GM23248 (cell line): ENCODE measurements around the gene WBP11. TPM values are rescaled to one million over a fixed set of nuclear protein-coding genes. Genes with fewer than 3 reads are reported as not detected.
A peak's percentile ranks its signal among the peaks of the same experiment; 100 is the strongest.

Experiments
- DNase-seq: peaks from one replicate; pipeline ENCODE4 v3.0.0-alpha.2; 2015
- H2AFZ ChIP-seq: fragments of 200-600 bp; sonication (generic); 2 replicates; pipeline ENCODE4 v1.6.1; 2016; ENCODE audit warnings: antibody characterized with exemption
- H3F3A ChIP-seq: fragments of 200-600 bp; sonication (generic); 2 replicates; pipeline ENCODE4 v1.6.1; 2016; ENCODE audit warnings: mild to moderate bottlenecking, antibody characterized with exemption, mixed run types; ENCODE audit not compliant: insufficient read depth
- H3K27ac ChIP-seq: fragments of 200-600 bp; sonication (generic); 2 replicates; pipeline ENCODE4 v1.5.1; 2016; ENCODE audit warnings: mild to moderate bottlenecking
- H3K27me3 ChIP-seq: fragments of 200-600 bp; sonication (generic); replicated peaks from 2 replicates; pipeline ENCODE4 v1.6.1; 2016; ENCODE audit warnings: mild to moderate bottlenecking; ENCODE audit not compliant: insufficient read depth
- H3K36me3 ChIP-seq: fragments of 200-600 bp; sonication (generic); 2 replicates; pipeline ENCODE4 v1.6.1; 2016; ENCODE audit warnings: low read depth, mild to moderate bottlenecking
- H3K4me1 ChIP-seq: fragments of 200-600 bp; sonication (generic); 2 replicates; pipeline ENCODE4 v1.6.1; 2016; ENCODE audit warnings: mild to moderate bottlenecking; ENCODE audit not compliant: insufficient read depth
- H3K4me2 ChIP-seq: fragments of 200-600 bp; sonication (generic); one replicate; pipeline ENCODE4 v1.6.1; 2016; ENCODE audit warnings: mild to moderate bottlenecking; ENCODE audit not compliant: unreplicated experiment
- H3K4me3 ChIP-seq: fragments of 200-600 bp; sonication (generic); 2 replicates; pipeline ENCODE4 v1.5.1; 2016; ENCODE audit warnings: mild to moderate bottlenecking
- H3K79me2 ChIP-seq: fragments of 200-600 bp; sonication (generic); 2 replicates; pipeline ENCODE4 v1.6.1; 2016; ENCODE audit warnings: mild to moderate bottlenecking; ENCODE audit not compliant: insufficient read depth
- H3K9ac ChIP-seq: fragments of 200-600 bp; sonication (generic); 2 replicates; pipeline ENCODE4 v1.6.1; 2016; ENCODE audit warnings: mild to moderate bottlenecking
- H3K9me2 ChIP-seq: fragments of 200-600 bp; sonication (generic); 2 replicates; pipeline ENCODE4 v1.6.1; 2016; ENCODE audit warnings: mixed run types, mild to moderate bottlenecking, moderate library complexity; ENCODE audit not compliant: insufficient read depth
- H3K9me3 ChIP-seq: fragments of 200-600 bp; sonication (generic); one replicate; pipeline ENCODE4 v1.6.1; 2017; ENCODE audit warnings: low read depth
- H4K20me1 ChIP-seq: fragments of 200-600 bp; sonication (generic); 2 replicates; pipeline ENCODE4 v1.6.0; 2016; ENCODE audit not compliant: insufficient read depth
- EZH2 ChIP-seq: fragments of 200-600 bp; sonication (generic); IDR thresholded peaks from 2 replicates; pipeline ENCODE4 v1.6.1; 2018; ENCODE audit warnings: antibody characterized with exemption, mild to moderate bottlenecking; ENCODE audit not compliant: insufficient read depth, poor library complexity, severe bottlenecking
- EZH2phosphoT487 ChIP-seq: fragments of 200-600 bp; sonication (generic); IDR thresholded peaks from 2 replicates; pipeline ENCODE4 v1.6.1; 2018; ENCODE audit warnings: antibody characterized with exemption, moderate library complexity, mild to moderate bottlenecking, low read depth; ENCODE audit not compliant: insufficient read depth
- WGBS, 2 experiments: methylation state at CpG; one replicate each; pipeline ENCODE4 v1.1.6; 2015 to 2017; ENCODE audit warnings: low lambda C conversion rate in 2 of 2, low coverage in 1 of 2; ENCODE audit errors: missing lambda C conversion rate in 2 of 2; 5-methylcytosine and 5-hydroxymethylcytosine counted together
- in situ Hi-C: fragments of 300-500 bp; cut with MboI; formaldehyde crosslinking; loops from 2 replicates; pipeline ENCODE4 v1.15.0; 2020
- polyA plus RNA-seq: library from polyadenylated mRNA; unstranded; fragments of >200 nt; fragmentation: Nextera tagmentation; extraction: Ambion mirVana; gene quantifications from 2 replicates; pipeline ENCODE4 v1.2.1, GENCODE V29; 2016
- total RNA-seq: library from RNA; depleted of rRNA; stranded (reverse); fragments of >200 nt; shearing (Covaris generic); gene quantifications from 2 replicates; pipeline ENCODE4 v1.2.3, GENCODE V29; 2014

Gene WBP11
- total and polyA plus RNA-seq, 2 experiments from 2014 or later = 5.5 to 44.0 TPM

DNA sequence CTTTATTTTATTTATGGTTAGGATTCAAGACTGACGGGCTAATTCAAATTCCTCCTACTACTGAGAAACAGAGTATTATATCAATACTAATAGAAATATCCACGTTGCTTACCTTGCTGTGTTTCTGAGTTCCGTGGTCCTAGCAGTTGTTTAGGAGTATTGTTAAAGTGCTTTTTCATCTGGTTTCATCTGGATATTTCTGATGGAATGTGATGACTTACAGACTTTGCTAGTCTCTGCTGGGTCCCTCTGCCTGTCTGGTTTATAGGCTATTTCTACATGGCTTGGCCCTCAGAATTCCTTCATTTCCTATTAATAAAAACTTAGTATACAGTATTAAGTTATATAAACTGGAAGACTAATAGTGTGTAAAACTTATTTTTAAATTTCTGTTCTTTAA lies 10.7 kb upstream of the WBP11 start, which contains the start of gene SMCO3:
SMCO3 (minus strand) TSS at position 169 of the 400 bp plus-strand sequence. CDS start 7,502 bp downstream, outside the sequence.
- no peaks in the 10 kb centered on the region for H3K9me2 ChIP-seq
- no peak within 1 kb of the TSS for H3K27ac ChIP-seq
- H3K4me1 ChIP-seq = no peaks in the 10 kb centered on the region
- DNase-seq = peak; percentile 3
- no peak within 1 kb of the TSS for H3K9ac ChIP-seq
- H3K27me3 ChIP-seq = no peaks in the 10 kb centered on the region
- no peak within 1 kb of the TSS for H3K4me2 ChIP-seq
- H3K9me3 ChIP-seq = no peaks in the 10 kb centered on the region
- H3K79me2 ChIP-seq = no peaks in the 10 kb centered on the region
- WGBS, 2 experiments = 33 to 38% methylated on average over 3 of the region's 3 CpGs
- H3K36me3 ChIP-seq = no peaks in the 10 kb centered on the region
- TF ChIP-seq EZH2 (no peak), EZH2phosphoT487 (no peak)
- H3F3A ChIP-seq = no peaks in the 10 kb centered on the region
- in situ Hi-C loops = no loop called here
- peak within 1 kb of the TSS; percentile 47 for H2AFZ ChIP-seq
- no peak within 1 kb of the TSS for H3K4me3 ChIP-seq
- no peaks in the 10 kb centered on the region for H4K20me1 ChIP-seq

DNA sequence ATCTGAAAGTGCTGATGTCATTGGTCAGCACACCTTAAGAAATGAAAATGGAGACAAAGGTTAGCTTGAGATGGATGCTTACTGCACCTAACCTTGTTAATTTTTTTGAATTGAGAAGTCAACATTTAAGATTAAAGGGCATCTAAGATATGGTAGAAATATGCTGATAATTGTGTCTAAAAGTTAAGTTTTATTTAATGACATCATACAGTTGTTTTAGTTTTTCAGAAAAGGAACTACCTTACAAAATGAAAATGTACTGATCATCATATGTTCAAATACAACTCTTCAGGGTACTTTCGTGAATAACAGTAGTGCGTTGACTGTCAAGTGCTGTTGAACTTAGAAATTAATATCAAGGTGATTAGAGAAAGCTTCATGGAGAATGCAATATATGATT lies 8.2 kb upstream of the WBP11 start:
- in situ Hi-C loops = no loop called here
- Histone ChIP-seq H3F3A (no peaks in the 10 kb centered on the region), H3K9ac (no peak overlapping the region), H3K4me3 (no peak overlapping the region), H3K4me2 (no peak overlapping the region), H3K4me1 (no peaks in the 10 kb centered on the region), H2AFZ (no peak overlapping the region), H3K9me2 (no peaks in the 10 kb centered on the region), H3K36me3 (no peaks in the 10 kb centered on the region), H3K9me3 (no peaks in the 10 kb centered on the region), H3K27ac (no peak overlapping the region), H4K20me1 (no peaks in the 10 kb centered on the region), H3K79me2 (no peaks in the 10 kb centered on the region), H3K27me3 (no peaks in the 10 kb centered on the region)
- no peak for DNase-seq
- TF ChIP-seq EZH2phosphoT487 (no peak), EZH2 (no peak)
- WGBS, 2 experiments = 59 to 65% methylated on average over 2 of the region's 2 CpGs

DNA sequence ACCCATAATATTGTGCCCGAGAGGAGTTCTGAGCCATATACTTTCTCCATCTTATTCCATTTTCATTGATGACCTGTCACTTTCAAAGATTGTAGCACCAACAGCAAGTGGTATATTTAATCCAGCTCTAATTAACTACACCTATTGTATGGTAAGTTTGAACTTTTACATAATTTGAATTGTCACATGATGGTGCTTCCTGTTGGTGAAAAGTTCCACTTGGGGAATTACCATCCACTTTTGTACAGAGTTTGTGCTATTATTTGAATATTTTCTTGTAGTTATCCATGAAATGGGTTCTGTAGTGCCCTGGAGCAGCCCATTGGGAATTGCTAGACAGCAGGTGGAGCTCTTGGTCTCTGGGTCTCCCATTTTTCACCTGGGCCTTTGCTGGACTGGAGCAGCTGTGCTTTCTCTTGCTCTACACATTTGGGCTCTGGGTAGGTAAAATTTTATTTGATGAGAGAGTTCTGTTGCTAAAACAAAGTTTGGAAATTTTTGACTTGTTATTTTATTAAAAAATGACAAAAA lies 7.7 kb upstream of the WBP11 start:
- Histone ChIP-seq H4K20me1 (no peaks in the 10 kb centered on the region), H3K4me2 (no peak overlapping the region), H3K4me1 (no peaks in the 10 kb centered on the region), H3K9ac (no peak overlapping the region), H3K27ac (no peak overlapping the region), H3K27me3 (no peaks in the 10 kb centered on the region), H3K36me3 (no peaks in the 10 kb centered on the region), H3F3A (no peaks in the 10 kb centered on the region), H3K9me2 (no peaks in the 10 kb centered on the region), H3K9me3 (no peaks in the 10 kb centered on the region), H3K79me2 (no peaks in the 10 kb centered on the region), H2AFZ (no peak overlapping the region), H3K4me3 (no peak overlapping the region)
- TF ChIP-seq EZH2 = no peak
- no peak for TF ChIP-seq EZH2phosphoT487
- 70 to 72% methylated on average over 1 of the region's 1 CpG for WGBS, 2 experiments
- in situ Hi-C loops = no loop called here
- peak; percentile 42 for DNase-seq

DNA sequence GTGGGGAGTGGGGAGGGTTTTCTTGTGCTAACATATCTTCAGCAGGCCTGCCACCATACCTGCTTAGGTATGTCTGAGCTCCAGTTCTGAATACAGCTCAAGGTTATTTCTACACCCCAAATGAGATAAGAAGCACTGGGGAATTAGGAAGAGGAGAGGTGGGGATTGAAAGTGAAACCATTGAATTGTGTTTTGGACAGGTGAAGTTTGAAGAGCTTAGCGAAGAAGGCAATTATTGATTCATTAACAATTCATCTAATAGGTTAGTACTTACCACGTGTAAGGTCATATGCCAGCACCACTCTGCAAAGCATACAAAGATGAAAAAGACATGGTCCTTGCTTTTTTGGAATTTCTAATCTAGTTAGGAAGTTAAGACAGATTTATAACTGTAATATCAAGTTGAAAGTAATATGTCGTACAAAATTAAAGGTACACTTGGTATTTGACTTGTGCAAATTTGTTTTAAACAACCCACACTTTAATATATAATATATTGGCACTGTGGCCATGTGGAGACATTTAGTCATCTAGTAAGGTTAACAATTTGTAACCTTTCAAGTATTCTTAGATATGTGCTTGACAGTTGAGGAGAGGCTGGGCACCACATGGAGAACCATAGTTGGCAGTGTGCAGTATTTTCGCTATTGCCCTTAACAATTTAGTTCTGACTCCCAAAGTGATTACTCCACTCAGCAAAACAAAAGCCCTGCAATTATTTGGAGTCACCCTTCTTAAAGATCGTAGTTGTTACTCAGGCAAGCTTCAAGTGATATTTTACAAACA lies 7.1 kb upstream of the WBP11 start:
- no peak overlapping the region for H2AFZ ChIP-seq
- no peak for DNase-seq
- no peaks in the 10 kb centered on the region for H3K9me3 ChIP-seq
- no peaks in the 10 kb centered on the region for H3F3A ChIP-seq
- no peaks in the 10 kb centered on the region for H3K9me2 ChIP-seq
- no peak overlapping the region for H3K27ac ChIP-seq
- H3K4me1 ChIP-seq = no peaks in the 10 kb centered on the region
- H3K4me3 ChIP-seq = no peak overlapping the region
- H4K20me1 ChIP-seq = no peaks in the 10 kb centered on the region
- TF ChIP-seq EZH2 (no peak), EZH2phosphoT487 (no peak)
- in situ Hi-C loops = no loop called here
- H3K4me2 ChIP-seq = no peak overlapping the region
- no peaks in the 10 kb centered on the region for H3K27me3 ChIP-seq
- no peaks in the 10 kb centered on the region for H3K79me2 ChIP-seq
- 70 to 77% methylated on average over 5 of the region's 5 CpGs for WGBS, 2 experiments
- no peak overlapping the region for H3K9ac ChIP-seq
- no peaks in the 10 kb centered on the region for H3K36me3 ChIP-seq
